ENCODE results near the gene TPST1.

The TPST1 gene

DNA sequence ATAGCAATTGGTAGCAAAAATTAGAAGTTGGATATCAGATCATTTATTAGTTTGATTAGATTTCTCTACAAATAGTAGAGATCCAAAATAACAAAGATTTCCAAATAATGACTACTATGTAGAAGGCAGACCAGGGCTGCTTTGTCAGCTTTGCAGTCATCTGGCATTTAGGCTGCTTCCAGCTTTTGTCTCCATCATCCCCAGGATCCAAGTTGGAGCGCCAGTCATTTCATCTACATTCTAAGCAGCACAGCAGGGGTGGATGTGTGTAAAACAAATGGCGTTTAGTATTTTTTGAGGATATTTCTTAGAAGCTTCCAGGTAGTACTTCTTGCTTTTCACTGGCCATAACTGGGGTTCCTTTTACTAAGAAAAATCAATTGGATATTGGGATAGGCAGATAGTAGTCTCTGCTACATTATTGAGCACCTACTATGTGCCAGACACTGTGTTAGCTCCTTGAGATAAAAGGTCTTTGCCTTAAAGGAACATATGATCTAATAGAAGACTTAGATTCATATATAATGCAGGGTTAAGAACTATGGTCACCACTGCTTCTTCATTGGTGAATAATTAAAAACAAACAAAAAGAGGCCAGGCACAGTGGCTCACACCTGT lies 41.5 kb downstream of the TPST1 start:
- H3K4me2 ChIP-seq (ENCODE audit: low read depth, low read length, poor library complexity, severe bottlenecking) = no peak overlapping the region
- no peaks in the 10 kb centered on the region for H3K9me3 ChIP-seq (ENCODE audit: insufficient read depth, low read depth, low read length)
- H3K9me2 ChIP-seq (replicated peaks; ENCODE audit: low read depth, low read length) = no peaks in the 10 kb centered on the region
- H3K4me3 ChIP-seq (ENCODE audit: low read length, poor library complexity, severe bottlenecking) = no peak overlapping the region
- H3K79me2 ChIP-seq (ENCODE audit: insufficient read depth, low read length) = no peaks in the 10 kb centered on the region
- H3K36me3 ChIP-seq (ENCODE audit: insufficient read depth, low read length) = no peaks in the 10 kb centered on the region
- H3K27me3 ChIP-seq (ENCODE audit: insufficient read depth, low read length, poor library complexity, severe bottlenecking) = no peaks in the 10 kb centered on the region
- no peaks in the 10 kb centered on the region for H3K4me1 ChIP-seq (ENCODE audit: insufficient read depth, low read length, poor library complexity, severe bottlenecking)
- H4K20me1 ChIP-seq (ENCODE audit: insufficient read depth, low read length, poor library complexity, severe bottlenecking) = no peaks in the 10 kb centered on the region
- H3F3A ChIP-seq (ENCODE audit: low read depth) = no peaks in the 10 kb centered on the region
- H3K9ac ChIP-seq (ENCODE audit: low read depth, low read length, poor library complexity, severe bottlenecking) = no peak overlapping the region
- TF ChIP-seq, protein P1, sequence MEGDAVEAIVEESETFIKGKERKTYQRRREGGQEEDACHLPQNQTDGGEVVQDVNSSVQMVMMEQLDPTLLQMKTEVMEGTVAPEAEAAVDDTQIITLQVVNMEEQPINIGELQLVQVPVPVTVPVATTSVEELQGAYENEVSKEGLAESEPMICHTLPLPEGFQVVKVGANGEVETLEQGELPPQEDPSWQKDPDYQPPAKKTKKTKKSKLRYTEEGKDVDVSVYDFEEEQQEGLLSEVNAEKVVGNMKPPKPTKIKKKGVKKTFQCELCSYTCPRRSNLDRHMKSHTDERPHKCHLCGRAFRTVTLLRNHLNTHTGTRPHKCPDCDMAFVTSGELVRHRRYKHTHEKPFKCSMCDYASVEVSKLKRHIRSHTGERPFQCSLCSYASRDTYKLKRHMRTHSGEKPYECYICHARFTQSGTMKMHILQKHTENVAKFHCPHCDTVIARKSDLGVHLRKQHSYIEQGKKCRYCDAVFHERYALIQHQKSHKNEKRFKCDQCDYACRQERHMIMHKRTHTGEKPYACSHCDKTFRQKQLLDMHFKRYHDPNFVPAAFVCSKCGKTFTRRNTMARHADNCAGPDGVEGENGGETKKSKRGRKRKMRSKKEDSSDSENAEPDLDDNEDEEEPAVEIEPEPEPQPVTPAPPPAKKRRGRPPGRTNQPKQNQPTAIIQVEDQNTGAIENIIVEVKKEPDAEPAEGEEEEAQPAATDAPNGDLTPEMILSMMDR (conservative IDR thresholded peaks at IDR 0.05; ENCODE audit: low read length) = no peak
- TF ChIP-seq EZH2phosphoT487 (IDR thresholded peaks at IDR 0.05; ENCODE audit: borderline replicate concordance) = no peak
- no peak overlapping the region for H2AFZ ChIP-seq (ENCODE audit: low read length)

DNA sequence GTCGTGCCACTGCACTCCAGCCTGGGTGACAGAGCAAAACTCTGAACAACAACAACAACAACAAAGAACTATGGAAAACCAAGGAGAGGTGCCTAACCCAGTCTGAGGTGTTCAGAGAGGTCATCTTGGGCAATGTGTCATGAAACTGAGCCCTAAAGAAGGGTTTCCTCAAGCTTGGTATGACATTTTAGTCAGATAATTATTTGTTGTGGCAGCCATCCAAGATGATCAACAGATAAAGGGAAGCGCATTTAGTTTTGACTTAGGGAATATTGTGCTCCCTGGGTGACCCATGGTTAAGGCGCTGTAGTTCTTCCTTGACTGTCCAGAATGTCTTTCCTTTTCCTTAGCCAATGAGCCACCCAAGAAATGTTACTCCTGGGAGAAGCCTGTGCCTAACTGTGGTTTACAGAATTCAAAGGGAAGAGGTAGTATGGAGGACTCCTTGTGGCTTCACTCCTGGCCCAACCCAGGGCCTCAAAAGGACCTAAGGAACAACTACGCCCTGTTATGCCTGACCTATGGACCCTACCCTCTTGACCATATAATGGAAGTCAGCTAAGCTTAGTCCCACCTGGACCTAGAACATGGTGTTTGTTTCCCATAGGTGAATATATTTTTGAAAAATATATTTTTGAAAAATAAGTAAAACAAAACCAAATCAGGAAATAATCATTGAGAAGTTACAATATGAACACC lies 42.4 kb downstream of the TPST1 start:
- no peaks in the 10 kb centered on the region for H3K9me3 ChIP-seq (ENCODE audit: insufficient read depth, low read depth, low read length)
- no peaks in the 10 kb centered on the region for H3K27me3 ChIP-seq (ENCODE audit: insufficient read depth, low read length, poor library complexity, severe bottlenecking)
- H3K4me3 ChIP-seq (ENCODE audit: low read length, poor library complexity, severe bottlenecking) = no peak overlapping the region
- no peak overlapping the region for H3K4me2 ChIP-seq (ENCODE audit: low read depth, low read length, poor library complexity, severe bottlenecking)
- TF ChIP-seq, protein P1 (conservative IDR thresholded peaks at IDR 0.05; ENCODE audit: low read length) = no peak
- TF ChIP-seq EZH2phosphoT487 (IDR thresholded peaks at IDR 0.05; ENCODE audit: borderline replicate concordance) = no peak
- H4K20me1 ChIP-seq (ENCODE audit: insufficient read depth, low read length, poor library complexity, severe bottlenecking) = no peaks in the 10 kb centered on the region
- no peaks in the 10 kb centered on the region for H3F3A ChIP-seq (ENCODE audit: low read depth)
- H3K9ac ChIP-seq (ENCODE audit: low read depth, low read length, poor library complexity, severe bottlenecking) = no peak overlapping the region
- H3K9me2 ChIP-seq (replicated peaks; ENCODE audit: low read depth, low read length) = no peaks in the 10 kb centered on the region
- H3K79me2 ChIP-seq (ENCODE audit: insufficient read depth, low read length) = no peaks in the 10 kb centered on the region
- H2AFZ ChIP-seq (ENCODE audit: low read length) = no peak overlapping the region
- no peaks in the 10 kb centered on the region for H3K36me3 ChIP-seq (ENCODE audit: insufficient read depth, low read length)
- no peaks in the 10 kb centered on the region for H3K4me1 ChIP-seq (ENCODE audit: insufficient read depth, low read length, poor library complexity, severe bottlenecking)

DNA sequence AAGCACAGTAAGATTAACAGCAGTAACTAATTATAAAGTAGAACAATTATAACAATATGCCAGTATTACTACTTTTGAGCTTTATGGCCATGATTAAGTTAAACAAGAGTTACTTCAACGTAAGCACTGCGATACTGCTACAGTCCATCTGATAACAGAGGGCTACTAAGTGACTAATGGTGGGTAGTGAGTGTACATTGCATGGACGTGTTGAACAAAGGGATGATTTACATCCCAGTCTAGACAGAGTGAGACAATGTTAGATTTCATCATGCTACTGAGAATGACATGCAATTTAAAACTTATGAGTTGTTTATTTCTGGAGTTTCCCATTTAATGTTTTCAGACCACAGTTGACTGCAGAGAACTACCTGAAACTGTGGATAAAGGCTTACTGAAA lies 45.6 kb downstream of the TPST1 start:
- Histone ChIP-seq H3K9me2 (replicated peaks; ENCODE audit: low read depth, low read length) (no peaks in the 10 kb centered on the region), H2AFZ (ENCODE audit: low read length) (no peak overlapping the region), H3K4me2 (ENCODE audit: low read depth, low read length, poor library complexity, severe bottlenecking) (no peak overlapping the region), H3K4me3 (ENCODE audit: low read length, poor library complexity, severe bottlenecking) (no peak overlapping the region), H3K79me2 (ENCODE audit: insufficient read depth, low read length) (no peaks in the 10 kb centered on the region), H4K20me1 (ENCODE audit: insufficient read depth, low read length, poor library complexity, severe bottlenecking) (no peaks in the 10 kb centered on the region), H3K27me3 (ENCODE audit: insufficient read depth, low read length, poor library complexity, severe bottlenecking) (no peaks in the 10 kb centered on the region), H3K9me3 (ENCODE audit: insufficient read depth, low read depth, low read length) (no peaks in the 10 kb centered on the region), H3F3A (ENCODE audit: low read depth) (no peaks in the 10 kb centered on the region), H3K4me1 (ENCODE audit: insufficient read depth, low read length, poor library complexity, severe bottlenecking) (no peaks in the 10 kb centered on the region), H3K36me3 (ENCODE audit: insufficient read depth, low read length) (no peaks in the 10 kb centered on the region), H3K9ac (ENCODE audit: low read depth, low read length, poor library complexity, severe bottlenecking) (no peak overlapping the region)
- TF ChIP-seq EZH2phosphoT487 (IDR thresholded peaks at IDR 0.05; ENCODE audit: borderline replicate concordance) = no peak
- TF ChIP-seq, protein P1 (conservative IDR thresholded peaks at IDR 0.05; ENCODE audit: low read length) = no peak
